IMR-90 (cell line): ENCODE measurements around the gene CEP70.
"Not testable (repeated sequence)": the region's sequence is repeated elsewhere in the genome, so short reads cannot be mapped to it uniquely, and the experiment has no call there.

Experiments used
- CTCF ChIP-seq: conservative IDR thresholded peaks from 2 replicates; pipeline ENCODE4 v1.5.1; 2012; ENCODE audit warnings: mild to moderate bottlenecking, low read depth, low read length, improper control_type of control experiment
- FOS ChIP-seq: fragments of 150-350 bp; IDR thresholded peaks from 2 replicates; pipeline ENCODE4 v1.6.1; 2016; ENCODE audit warnings: low read depth, low read length
- MAFK ChIP-seq: IDR thresholded peaks from 2 replicates; pipeline ENCODE4 v1.6.1; 2012; ENCODE audit warnings: low read depth, low read length, improper control_type of control experiment
- POLR2A ChIP-seq: IDR thresholded peaks from 2 replicates; pipeline ENCODE4 v1.6.1; 2012; ENCODE audit warnings: mild to moderate bottlenecking, low read depth, low read length
- RAD21 ChIP-seq: IDR thresholded peaks from 2 replicates; pipeline ENCODE4 v1.6.1; 2012; ENCODE audit warnings: low read length, improper control_type of control experiment
- RCOR1 ChIP-seq: IDR thresholded peaks from 2 replicates; pipeline ENCODE4 v1.6.1; 2012; ENCODE audit warnings: mild to moderate bottlenecking, low read length, improper control_type of control experiment; ENCODE audit not compliant: insufficient replicate concordance
- RFX5 ChIP-seq: IDR thresholded peaks from 2 replicates; pipeline ENCODE4 v1.8.0; 2012; ENCODE audit warnings: low read depth, mild to moderate bottlenecking, low read length, moderate library complexity

GRCh38 chr3:138569624-138570023 is 24.4 kb downstream of the CEP70 start:
- TF ChIP-seq CTCF, POLR2A, RFX5, FOS, RCOR1, RAD21, MAFK: not testable (repeated sequence)
